OCI-LY7 (cell line): Measurements from ENCODE around the gene UNC45B. TPM values are rescaled to one million over a fixed set of nuclear protein-coding genes. Genes with fewer than 3 reads are reported as not detected.

Source experiments
- BruUV-seq: library from RNA; stranded (reverse); fragments of 400-500 nt; replicated peaks from 2 replicates; lab custom pipeline; 2021; lab: Mats Ljungman, UMichigan
- CTCF ChIA-PET: fragments of 300-600 bp; sonication (Branson Sonifier 250); formaldehyde crosslinking; loops from one replicate; lab custom pipeline; 2022; ENCODE audit warnings: antibody characterized with exemption; ENCODE audit not compliant: unreplicated experiment; lab: Charles Lee
- POLR2A ChIA-PET: fragments of 300-600 bp; sonication (Branson Sonifier 250); formaldehyde crosslinking; loops from one replicate; lab custom pipeline; 2022; ENCODE audit warnings: antibody characterized with exemption; lab: Charles Lee
- DNase-seq: peaks from one replicate; pipeline ENCODE4 v3.0.0-alpha.2; 2015; ENCODE audit warnings: low spot score
- H2AFZ ChIP-seq: fragments of 200-600 bp; sonication (generic), shearing (Covaris generic); 2 replicates; pipeline ENCODE4 v1.6.1; 2014; ENCODE audit warnings: mild to moderate bottlenecking, antibody characterized with exemption, low read length, moderate library complexity
- H3K27ac ChIP-seq: fragments of 200-600 bp; sonication (generic); 2 replicates; pipeline ENCODE4 v1.5.1; 2014; ENCODE audit warnings: mixed run types, low read depth, mild to moderate bottlenecking, moderate library complexity, low read length, inconsistent platforms; ENCODE audit not compliant: poor library complexity, severe bottlenecking
- H3K36me3 ChIP-seq: fragments of 200-600 bp; sonication (generic); 2 replicates; pipeline ENCODE4 v1.6.1; 2014; ENCODE audit warnings: mild to moderate bottlenecking, antibody characterized with exemption, low read length, moderate library complexity, mixed read lengths; ENCODE audit not compliant: insufficient read depth
- H3K4me1 ChIP-seq: fragments of 200-600 bp; sonication (generic); 2 replicates; pipeline ENCODE4 v1.5.1; 2014; ENCODE audit warnings: mild to moderate bottlenecking, low read length; ENCODE audit not compliant: insufficient read depth, poor library complexity, severe bottlenecking
- H3K4me2 ChIP-seq: fragments of 200-600 bp; sonication (generic); 2 replicates; pipeline ENCODE4 v1.6.1; 2014; ENCODE audit warnings: mild to moderate bottlenecking, low read length
- H3K4me3 ChIP-seq: fragments of 200-600 bp; sonication (generic); 2 replicates; pipeline ENCODE4 v1.5.1; 2014; ENCODE audit warnings: mild to moderate bottlenecking, low read depth, low read length; ENCODE audit not compliant: poor library complexity, severe bottlenecking
- H3K79me2 ChIP-seq: fragments of 200-600 bp; sonication (generic); 2 replicates; pipeline ENCODE4 v1.6.1; 2016; ENCODE audit warnings: low read depth, mild to moderate bottlenecking, low read length, moderate library complexity, mixed read lengths; ENCODE audit not compliant: insufficient read depth
- H3K9me2 ChIP-seq: fragments of 200-600 bp; sonication (generic); 2 replicates; pipeline ENCODE4 v1.6.1; 2016; ENCODE audit warnings: mild to moderate bottlenecking, low read length, mixed read lengths; ENCODE audit not compliant: insufficient read depth
- H3K9me3 ChIP-seq: fragments of 200-600 bp; sonication (generic); 2 replicates; pipeline ENCODE4 v1.6.1; 2014; ENCODE audit warnings: mild to moderate bottlenecking, mixed run types, low read length, mixed read lengths
- H4K20me1 ChIP-seq: fragments of 200-600 bp; sonication (generic); 2 replicates; pipeline ENCODE4 v1.6.1; 2014; ENCODE audit warnings: mild to moderate bottlenecking, antibody characterized with exemption, low read length, moderate library complexity, mixed read lengths; ENCODE audit not compliant: insufficient read depth
- EZH2phosphoT487 ChIP-seq: fragments of 200-600 bp; sonication (generic); IDR thresholded peaks from 2 replicates; pipeline ENCODE4 v1.6.1; 2018; ENCODE audit warnings: low read depth, borderline replicate concordance, mild to moderate bottlenecking, mixed run types, antibody characterized with exemption, low read length, moderate library complexity, mixed read lengths
- intact Hi-C: fragments of 100-400 bp; cut with micrococcal nuclease; formaldehyde crosslinking; loops from one replicate; pipeline ENCODE4 v1.10.0; 2022; ENCODE audit not compliant: unreplicated experiment
- total RNA-seq, 2 experiments: library from RNA; depleted of rRNA in 1 of 2; stranded (reverse); fragments of >200 nt in 1 of 2; shearing (Covaris generic) in 1 of 2; gene quantifications; 2 replicates each; pipeline ENCODE4 v1.2.3, GENCODE V29; 2014 to 2022
- TF ChIP-seq, protein P1 (sequence below): fragments of 200-600 bp; sonication (generic); conservative IDR thresholded peaks from 2 replicates; pipeline ENCODE4 v1.5.1; 2014; ENCODE audit warnings: mild to moderate bottlenecking, antibody characterized with exemption, low read length, moderate library complexity, mixed read lengths

UNC45B gene
- total RNA-seq, 2 experiments from 2014 or later = not detected

DNA sequence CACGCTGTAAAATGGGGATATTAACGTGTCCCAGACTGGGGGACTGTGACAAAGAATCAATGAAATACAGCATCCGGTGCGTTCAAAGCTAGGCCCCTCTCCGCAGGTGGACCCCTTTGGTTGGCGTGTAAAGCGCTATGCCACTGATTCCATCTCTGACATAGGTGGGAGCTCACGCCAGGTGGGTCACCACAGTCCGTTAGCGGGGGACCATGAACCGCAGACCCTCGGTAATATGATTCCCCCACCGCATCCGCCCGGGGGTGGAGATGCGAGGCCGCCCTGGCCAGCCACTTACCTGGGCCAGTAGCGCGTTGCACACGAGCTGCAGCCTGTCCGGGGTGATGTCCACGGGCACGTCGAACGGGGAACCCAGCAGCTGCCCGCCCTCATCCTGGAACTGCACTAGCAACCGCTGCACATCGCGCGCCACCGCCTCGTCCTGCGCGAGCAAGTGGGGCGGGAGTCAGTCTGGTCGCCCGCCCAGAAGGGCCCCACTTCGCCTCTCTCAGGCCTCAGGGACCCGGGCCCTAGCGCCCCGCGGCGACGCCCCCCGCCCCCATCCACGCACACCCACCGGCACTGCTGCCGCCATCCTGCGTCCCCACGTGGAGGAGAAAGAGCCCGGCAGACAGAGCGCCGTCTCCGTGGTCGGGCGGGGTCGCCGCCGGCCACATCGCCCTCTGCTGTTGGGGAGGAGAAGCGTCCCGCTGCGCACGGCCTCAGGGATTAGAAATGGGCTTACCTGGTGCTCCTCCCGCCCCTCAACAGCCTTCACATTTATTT is 5.7 kb upstream of the UNC45B start, which contains the start of gene NLE1:
NLE1 (minus strand) TSS at position 623 of the 786 bp plus-strand sequence; CDS start at position 595, 28 bp downstream.
- intact Hi-C loops = loop anchor here (1.0 to 2.0 kb wide), 2 partner anchors 53 to 101 kb away; partner anchors contain the start of gene SLFN5
- no peak for TF ChIP-seq EZH2phosphoT487
- TF ChIP-seq, protein P1, sequence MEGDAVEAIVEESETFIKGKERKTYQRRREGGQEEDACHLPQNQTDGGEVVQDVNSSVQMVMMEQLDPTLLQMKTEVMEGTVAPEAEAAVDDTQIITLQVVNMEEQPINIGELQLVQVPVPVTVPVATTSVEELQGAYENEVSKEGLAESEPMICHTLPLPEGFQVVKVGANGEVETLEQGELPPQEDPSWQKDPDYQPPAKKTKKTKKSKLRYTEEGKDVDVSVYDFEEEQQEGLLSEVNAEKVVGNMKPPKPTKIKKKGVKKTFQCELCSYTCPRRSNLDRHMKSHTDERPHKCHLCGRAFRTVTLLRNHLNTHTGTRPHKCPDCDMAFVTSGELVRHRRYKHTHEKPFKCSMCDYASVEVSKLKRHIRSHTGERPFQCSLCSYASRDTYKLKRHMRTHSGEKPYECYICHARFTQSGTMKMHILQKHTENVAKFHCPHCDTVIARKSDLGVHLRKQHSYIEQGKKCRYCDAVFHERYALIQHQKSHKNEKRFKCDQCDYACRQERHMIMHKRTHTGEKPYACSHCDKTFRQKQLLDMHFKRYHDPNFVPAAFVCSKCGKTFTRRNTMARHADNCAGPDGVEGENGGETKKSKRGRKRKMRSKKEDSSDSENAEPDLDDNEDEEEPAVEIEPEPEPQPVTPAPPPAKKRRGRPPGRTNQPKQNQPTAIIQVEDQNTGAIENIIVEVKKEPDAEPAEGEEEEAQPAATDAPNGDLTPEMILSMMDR = peak; percentile 81
- POLR2A ChIA-PET = interaction anchor here (0.7 to 1.6 kb wide), 3 partner anchors 15 to 162 kb away, joined by 3 to 4 read pairs (median 4); no protein-coding TSS in a partner anchor

DNA sequence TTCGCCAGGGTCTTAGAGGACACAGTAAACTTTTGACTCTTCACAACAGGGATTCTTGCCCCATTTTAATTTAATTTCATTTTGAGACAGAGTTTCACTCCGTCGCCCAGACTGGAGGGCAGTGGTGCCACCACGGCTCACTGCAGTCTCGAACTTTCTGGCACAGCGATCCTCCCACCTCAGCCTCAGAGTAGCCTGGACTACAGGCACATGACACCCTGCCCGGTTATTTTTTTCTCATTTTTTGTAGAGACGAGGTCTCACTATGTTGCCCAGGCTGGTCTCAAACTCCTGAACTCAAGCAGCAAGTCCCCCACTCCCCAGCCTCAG is 5.2 kb upstream of the UNC45B start:
- Histone ChIP-seq H4K20me1 (peaks cover 9% of the 10 kb centered on the region), H3K79me2 (peaks cover 30% of the 10 kb centered on the region), H3K36me3 (peaks cover 34% of the 10 kb centered on the region), H3K27ac (no peak overlapping the region), H3K4me1 (peaks cover 16% of the 10 kb centered on the region), H3K9me2 (no peaks in the 10 kb centered on the region), H2AFZ (peak overlapping the region; percentile 77; the same call in 1 of the 2 replicates), H3K4me3 (peak overlapping the region; percentile 99), H3K4me2 (peak overlapping the region; percentile 26; the same call in 1 of the 2 replicates), H3K9me3 (no peaks in the 10 kb centered on the region)
- CTCF ChIA-PET = interaction anchor here (0.5 kb wide), 1 partner anchor 171 kb away, joined by 3 read pairs; no protein-coding TSS in a partner anchor
- intact Hi-C loops = loop anchor here (2.0 kb wide), 1 partner anchor 100 kb away; the partner anchor contains the start of gene SLFN5
- no peak for DNase-seq
- POLR2A ChIA-PET = no interaction called here
- no TSS peak for BruUV-seq
- TF ChIP-seq EZH2phosphoT487 = no peak
- TF ChIP-seq, protein P1 = no peak

More for the DNA sequence above, 5.7 kb upstream of the UNC45B start, which contains the start of gene NLE1:
- BruUV-seq = TSS peak; percentile 79
- peak within 1 kb of the TSS; percentile 85 for H3K4me2 ChIP-seq
- H3K79me2 ChIP-seq = peaks cover 30% of the 10 kb centered on the region
- CTCF ChIA-PET = interaction anchor here (0.5 kb wide), 1 partner anchor 171 kb away, joined by 3 read pairs; no protein-coding TSS in a partner anchor
- H2AFZ ChIP-seq = peak within 1 kb of the TSS; percentile 77; the same call in 1 of the 2 replicates
- H3K4me3 ChIP-seq = peak within 1 kb of the TSS; percentile 99
- peaks cover 9% of the 10 kb centered on the region for H4K20me1 ChIP-seq
- peak within 1 kb of the TSS; percentile 19 for H3K27ac ChIP-seq
- no peaks in the 10 kb centered on the region for H3K9me3 ChIP-seq
- no peaks in the 10 kb centered on the region for H3K9me2 ChIP-seq
- H3K4me1 ChIP-seq = peaks cover 16% of the 10 kb centered on the region
- DNase-seq = peak; percentile 86
- peaks cover 40% of the 10 kb centered on the region for H3K36me3 ChIP-seq
